Tibial artery (tissue), 4 donors: ENCODE data around the gene PRKCB.

Experiments used
- DNase-seq, 2 donors: peaks; one replicate each; pipeline ENCODE4 v3.0.0-alpha.2; 2019
- H3K27ac ChIP-seq, 2 donors: fragments of 200-600 bp; sonication (generic) in 1 of 2; 1 replicate in 1 of 2; 2 replicates in 1 of 2; pipeline ENCODE4 v1.5.1; 2018 to 2019; ENCODE audit warnings: mild to moderate bottlenecking in 1 of 2
- H3K27me3 ChIP-seq, 2 donors: fragments of 200-600 bp; sonication (generic) in 1 of 2; one replicate each; pipeline versions ENCODE4 v1.5.1 to v1.6.0; 2016 to 2019
- H3K36me3 ChIP-seq, 3 donors: fragments of 200-600 bp; sonication (generic) in 2 of 3; one replicate each; pipeline ENCODE4 v1.5.1; 2016 to 2019; ENCODE audit warnings: mild to moderate bottlenecking in 2 of 3
- H3K4me1 ChIP-seq, 4 donors: fragments of 200-600 bp; sonication (generic) in 2 of 4; 1 replicate in 3 of 4; 2 replicates in 1 of 4; pipeline ENCODE4 v1.5.1; 2016 to 2019
- H3K4me3 ChIP-seq, 2 donors: fragments of 200-600 bp; sonication (generic) in 1 of 2; 1 replicate in 1 of 2; 2 replicates in 1 of 2; pipeline ENCODE4 v1.5.1; 2018 to 2019; ENCODE audit warnings: mild to moderate bottlenecking in 2 of 2
- H3K9me3 ChIP-seq, 3 donors: fragments of 200-600 bp; sonication (generic) in 1 of 3; one replicate each; pipeline ENCODE4 v1.5.1; 2016 to 2019
- intact Hi-C: fragments of 100-400 bp; cut with DNase I; formaldehyde crosslinking; loops from one replicate; pipeline ENCODE4 v1.15.0; 2023; ENCODE audit warnings: low total_unique reads
- TF ChIP-seq, protein P1 (sequence below), 2 experiments: fragments of 200-600 bp in 1 of 2; fragments of 450-650 bp in 1 of 2; IDR thresholded peaks; one replicate each; pipeline ENCODE4 v1.5.1; 2017 to 2019; ENCODE audit warnings: antibody characterized with exemption in 2 of 2, mild to moderate bottlenecking in 1 of 2, moderate library complexity in 1 of 2

PRKCB gene

DNA sequence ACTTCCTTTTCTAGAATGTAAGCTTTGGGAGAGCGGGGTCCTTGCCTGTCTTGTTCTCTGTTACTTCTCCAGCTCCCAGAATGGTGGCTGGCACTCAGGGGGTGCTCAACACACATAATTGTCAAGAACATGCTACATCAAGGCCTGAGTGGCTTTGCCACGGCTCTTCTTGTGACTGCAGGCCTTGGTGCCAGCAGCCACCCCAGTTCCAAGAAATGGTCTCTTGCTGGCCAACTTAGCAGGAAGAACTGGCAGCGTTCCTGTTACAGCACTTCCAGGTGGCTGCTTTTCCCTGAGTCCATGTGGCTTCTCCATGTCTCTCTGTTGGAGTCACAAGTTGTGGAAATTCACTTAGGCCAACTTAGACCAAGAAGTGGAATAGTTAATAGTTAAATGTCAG lies 36.1 kb downstream of the PRKCB start:
- no peak for DNase-seq
- intact Hi-C loops: no loop called here
- TF ChIP-seq, protein P1, sequence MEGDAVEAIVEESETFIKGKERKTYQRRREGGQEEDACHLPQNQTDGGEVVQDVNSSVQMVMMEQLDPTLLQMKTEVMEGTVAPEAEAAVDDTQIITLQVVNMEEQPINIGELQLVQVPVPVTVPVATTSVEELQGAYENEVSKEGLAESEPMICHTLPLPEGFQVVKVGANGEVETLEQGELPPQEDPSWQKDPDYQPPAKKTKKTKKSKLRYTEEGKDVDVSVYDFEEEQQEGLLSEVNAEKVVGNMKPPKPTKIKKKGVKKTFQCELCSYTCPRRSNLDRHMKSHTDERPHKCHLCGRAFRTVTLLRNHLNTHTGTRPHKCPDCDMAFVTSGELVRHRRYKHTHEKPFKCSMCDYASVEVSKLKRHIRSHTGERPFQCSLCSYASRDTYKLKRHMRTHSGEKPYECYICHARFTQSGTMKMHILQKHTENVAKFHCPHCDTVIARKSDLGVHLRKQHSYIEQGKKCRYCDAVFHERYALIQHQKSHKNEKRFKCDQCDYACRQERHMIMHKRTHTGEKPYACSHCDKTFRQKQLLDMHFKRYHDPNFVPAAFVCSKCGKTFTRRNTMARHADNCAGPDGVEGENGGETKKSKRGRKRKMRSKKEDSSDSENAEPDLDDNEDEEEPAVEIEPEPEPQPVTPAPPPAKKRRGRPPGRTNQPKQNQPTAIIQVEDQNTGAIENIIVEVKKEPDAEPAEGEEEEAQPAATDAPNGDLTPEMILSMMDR (IDR thresholded peaks at IDR 0.05): no peak
- H3K27ac ChIP-seq: no peak overlapping the region
- no peaks in the 10 kb centered on the region for H3K27me3 ChIP-seq
- no peaks in the 10 kb centered on the region for H3K36me3 ChIP-seq
- peaks cover 0 to 3% (median 0%) of the 10 kb centered on the region in 4 donors for H3K4me1 ChIP-seq
- no peak overlapping the region for H3K4me3 ChIP-seq
- no peaks in the 10 kb centered on the region for H3K9me3 ChIP-seq

DNA sequence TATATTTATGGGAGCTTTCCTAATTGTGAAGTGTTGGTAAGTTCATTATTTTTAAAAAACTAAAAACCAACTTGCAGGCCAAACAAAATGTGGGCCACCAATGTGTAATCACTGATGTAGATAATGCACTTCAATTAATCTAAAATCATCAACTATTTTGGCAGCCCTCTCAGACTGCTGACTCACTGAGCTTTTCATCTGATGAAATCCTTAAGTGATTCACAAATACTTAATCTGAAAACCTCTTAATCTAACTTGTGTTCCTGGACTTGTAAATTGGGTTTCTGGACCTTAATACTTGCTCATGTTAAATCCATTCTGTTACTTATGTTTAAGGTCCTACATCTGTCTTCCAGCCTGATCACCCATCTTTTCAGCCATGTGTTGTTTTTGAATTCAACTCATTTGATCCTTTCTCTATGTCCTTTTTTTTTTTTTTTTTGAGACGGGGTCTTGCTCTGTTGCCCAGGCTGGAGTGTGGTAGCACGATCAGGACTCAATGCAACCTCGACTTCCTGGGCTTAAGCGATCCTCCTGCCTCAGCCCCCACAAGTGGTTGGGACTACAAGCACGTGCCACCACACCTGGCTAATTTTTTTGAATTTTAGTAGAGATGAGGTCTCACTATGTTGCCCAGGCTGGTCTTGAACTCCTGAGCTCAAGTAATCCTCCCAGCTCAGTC lies 39.0 kb downstream of the PRKCB start:
- H3K36me3 ChIP-seq: no peaks in the 10 kb centered on the region
- intact Hi-C loops: no loop called here
- no peaks in the 10 kb centered on the region for H3K9me3 ChIP-seq
- DNase-seq: no peak
- no peak overlapping the region for H3K4me3 ChIP-seq
- peaks cover 0 to 3% (median 0%) of the 10 kb centered on the region in 4 donors for H3K4me1 ChIP-seq
- no peaks in the 10 kb centered on the region for H3K27me3 ChIP-seq
- H3K27ac ChIP-seq: no peak overlapping the region
- TF ChIP-seq, protein P1 (IDR thresholded peaks at IDR 0.05): no peak

DNA sequence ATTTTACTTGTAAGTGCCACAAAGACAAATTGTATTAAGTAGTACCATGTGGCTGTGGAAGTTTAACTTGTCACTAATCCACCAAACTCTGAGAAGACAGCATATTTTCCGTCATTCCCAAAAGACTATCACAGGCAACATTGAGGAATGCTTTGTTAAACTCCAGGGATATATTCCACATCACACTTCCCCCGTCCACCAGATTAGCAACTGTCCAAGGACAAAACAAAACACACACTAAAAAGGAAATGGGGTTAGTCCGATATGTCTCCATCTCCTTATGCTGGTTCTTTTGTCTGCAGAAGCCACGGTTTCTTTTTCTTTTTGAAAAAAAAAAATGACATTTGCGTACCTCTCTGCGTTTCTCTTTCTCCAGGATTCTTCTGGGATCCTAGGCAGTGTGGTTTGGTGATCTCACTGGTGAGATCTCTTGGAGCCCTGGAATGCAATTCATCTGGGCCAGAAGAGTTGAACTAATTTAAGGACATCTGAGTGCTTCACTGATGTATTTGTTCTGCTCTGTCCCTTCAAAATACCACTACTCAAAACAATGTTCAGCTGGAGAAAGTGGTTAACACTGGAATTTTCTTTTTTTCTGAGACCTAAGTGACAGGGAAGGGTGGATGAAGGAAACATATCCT lies 40.6 kb downstream of the PRKCB start:
- DNase-seq: no peak
- Histone ChIP-seq H3K4me1 (peaks cover 0 to 3% (median 0%) of the 10 kb centered on the region in 4 donors), H3K27ac (no peak overlapping the region), H3K27me3 (no peaks in the 10 kb centered on the region), H3K36me3 (no peaks in the 10 kb centered on the region), H3K9me3 (no peaks in the 10 kb centered on the region), H3K4me3 (no peak overlapping the region)
- intact Hi-C loops: no loop called here
- TF ChIP-seq, protein P1 (IDR thresholded peaks at IDR 0.05): no peak

DNA sequence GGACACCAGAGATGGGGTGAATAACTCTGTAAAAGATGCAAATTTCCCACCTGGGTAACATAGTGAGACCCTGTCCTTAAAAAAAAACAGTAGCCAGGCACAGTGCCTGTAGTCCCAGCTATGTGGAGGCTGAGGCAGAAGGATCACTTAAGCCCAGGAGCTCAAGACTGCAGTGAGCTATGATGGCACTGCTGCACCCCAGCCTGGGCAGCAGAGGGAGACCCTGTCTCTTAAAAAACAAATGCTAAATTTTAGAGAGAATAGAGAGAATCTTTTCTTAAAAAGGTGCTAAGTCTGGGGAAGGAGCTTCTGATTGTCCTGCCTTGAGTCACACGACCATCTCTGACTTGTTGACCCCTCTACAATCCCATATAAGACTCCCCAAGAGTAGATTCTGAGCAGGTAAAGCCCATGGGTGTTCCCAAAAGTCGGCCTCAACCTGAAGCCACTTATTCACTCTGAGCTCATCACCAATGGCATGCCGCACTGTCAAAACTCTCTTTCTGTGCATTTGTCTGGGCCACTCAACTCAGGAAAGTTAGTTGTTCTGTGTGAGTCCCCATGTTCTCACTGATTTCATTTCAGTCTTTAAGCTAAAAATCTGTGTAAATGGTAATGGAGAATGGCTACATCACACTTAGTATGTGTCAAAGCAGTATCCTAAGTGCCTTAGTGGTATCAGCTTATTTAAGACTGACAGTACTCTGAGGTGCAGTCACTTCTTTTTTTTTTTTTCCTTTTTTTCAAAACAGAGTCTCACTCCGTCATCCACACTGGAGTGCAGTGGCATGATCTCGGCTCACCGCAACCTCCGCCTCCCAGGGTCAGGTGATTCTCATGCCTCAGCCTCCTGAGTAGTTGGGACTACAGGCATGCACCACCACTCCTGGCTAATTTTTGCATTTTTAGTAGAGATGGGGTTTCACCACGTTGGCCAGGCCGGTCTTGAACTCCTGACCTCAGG lies 41.6 kb downstream of the PRKCB start:
- Histone ChIP-seq H3K36me3 (no peaks in the 10 kb centered on the region), H3K9me3 (no peaks in the 10 kb centered on the region), H3K27ac (no peak overlapping the region), H3K4me1 (no peaks in the 10 kb centered on the region), H3K27me3 (no peaks in the 10 kb centered on the region), H3K4me3 (no peak overlapping the region)
- TF ChIP-seq, protein P1 (IDR thresholded peaks at IDR 0.05): no peak
- DNase-seq: no peak
- intact Hi-C loops: no loop called here

DNA sequence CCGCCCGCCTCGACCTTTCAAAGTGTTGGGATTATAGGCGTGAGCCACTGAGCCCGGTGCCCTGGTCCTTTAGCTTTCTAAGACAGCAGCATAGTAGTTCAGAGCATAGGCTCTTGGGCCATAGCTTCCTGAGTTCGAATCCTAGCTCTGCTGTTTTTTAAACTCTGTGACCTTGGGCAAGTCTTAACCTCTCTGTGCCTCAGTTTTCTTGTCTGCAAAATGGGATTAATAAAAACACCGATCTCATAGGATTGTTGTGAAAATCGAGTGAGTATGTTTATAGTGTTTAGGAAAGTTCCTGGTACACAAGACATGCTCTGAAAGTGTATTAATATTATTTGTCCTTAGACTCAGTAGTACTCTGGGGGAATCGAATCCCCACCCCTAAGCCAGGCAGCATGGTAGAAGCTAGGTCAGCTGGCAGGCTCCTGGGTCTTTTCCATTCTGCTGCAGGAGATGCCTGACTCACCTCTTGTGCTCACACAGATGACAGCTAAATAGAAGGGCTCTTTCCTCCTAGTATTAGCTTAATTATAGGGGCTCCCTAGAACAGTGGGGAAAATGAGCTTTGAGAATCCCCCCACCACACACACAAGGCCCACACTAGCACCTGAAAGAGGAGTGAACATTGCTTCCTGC lies 44.1 kb downstream of the PRKCB start:
- Histone ChIP-seq H3K4me3 (no peak overlapping the region), H3K27me3 (no peaks in the 10 kb centered on the region), H3K4me1 (no peaks in the 10 kb centered on the region), H3K27ac (no peak overlapping the region), H3K36me3 (no peaks in the 10 kb centered on the region), H3K9me3 (no peaks in the 10 kb centered on the region)
- no peak for DNase-seq
- intact Hi-C loops: loop anchor here (10.0 kb wide), 1 partner anchor 135 kb away; no protein-coding TSS in a partner anchor
- TF ChIP-seq, protein P1 (IDR thresholded peaks at IDR 0.05): no peak
